ENCODE data around the gene B3GALT2. TPM values are rescaled to one million over a fixed set of nuclear protein-coding genes. Genes with fewer than 3 reads are reported as not detected.

The B3GALT2 gene
- total RNA-seq, 2 donors from 2014 or later: 3.5 to 5.2 TPM

DNA sequence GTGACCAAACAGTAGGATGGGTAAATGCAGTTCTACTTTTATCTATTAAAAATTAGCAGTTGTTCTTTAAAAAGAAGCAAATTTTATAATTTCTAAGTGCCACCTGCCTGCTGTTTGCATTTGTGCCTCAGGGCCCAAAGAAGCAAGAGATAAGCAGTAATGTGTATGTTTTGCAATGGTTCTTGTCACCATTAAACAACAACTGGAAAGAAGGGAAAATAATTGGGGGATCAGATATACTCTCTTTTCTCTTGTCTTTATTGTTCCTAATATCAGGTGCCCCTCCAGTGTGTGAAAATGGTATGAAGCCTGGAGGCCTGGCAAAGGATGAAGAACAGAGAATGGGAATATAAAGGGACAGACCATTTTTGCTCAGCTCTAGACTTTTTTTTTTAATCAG lies 9.6 kb downstream of the B3GALT2 start:
- H3K4me1 ChIP-seq (replicated peaks): no peaks in the 10 kb centered on the region
- no peaks in the 10 kb centered on the region for H3K9me3 ChIP-seq
- H3K27ac ChIP-seq: no peak overlapping the region
- intact Hi-C loops (cut with DNase I): no loop called here
- H3K4me3 ChIP-seq: no peak overlapping the region
- DNase-seq (ENCODE audit: low spot score): no peak
- TF ChIP-seq CTCF (IDR thresholded peaks at IDR 0.05) (no peak), POLR2A (IDR thresholded peaks at IDR 0.05) (no peak), POLR2AphosphoS5 (IDR thresholded peaks at IDR 0.05) (no peak)
- H3K27me3 ChIP-seq (replicated peaks; ENCODE audit: insufficient read depth): no peaks in the 10 kb centered on the region
- no peaks in the 10 kb centered on the region for H3K36me3 ChIP-seq

DNA sequence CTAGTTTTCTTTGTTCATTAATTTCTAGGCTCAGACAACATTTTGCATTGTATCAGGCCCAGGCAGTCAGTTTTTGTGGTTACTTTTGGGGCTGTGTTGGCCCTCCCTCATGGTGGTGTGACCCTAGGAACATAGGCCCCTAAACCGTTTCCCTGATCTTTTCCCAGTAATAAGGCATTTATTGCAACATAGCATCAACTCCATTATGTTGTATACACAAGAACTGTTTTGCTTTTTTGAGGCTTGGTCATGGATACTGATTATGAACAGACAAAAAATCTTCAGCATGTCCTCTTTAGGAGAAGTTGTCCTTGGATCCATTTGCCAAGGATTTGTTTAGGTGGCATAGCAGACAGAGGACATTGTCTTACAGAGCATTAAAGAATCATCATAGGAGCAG lies 10.3 kb downstream of the B3GALT2 start:
- Histone ChIP-seq H3K9me3 (no peaks in the 10 kb centered on the region), H3K36me3 (no peaks in the 10 kb centered on the region), H3K27me3 (replicated peaks; ENCODE audit: insufficient read depth) (no peaks in the 10 kb centered on the region), H3K4me3 (no peak overlapping the region), H3K27ac (no peak overlapping the region), H3K4me1 (replicated peaks) (no peaks in the 10 kb centered on the region)
- no peak for DNase-seq (ENCODE audit: low spot score)
- WGBS: 71% methylated on average over 1 of the region's 1 CpG
- no peak for TF ChIP-seq CTCF (IDR thresholded peaks at IDR 0.05)
- TF ChIP-seq POLR2AphosphoS5 (IDR thresholded peaks at IDR 0.05): no peak
- no peak for TF ChIP-seq POLR2A (IDR thresholded peaks at IDR 0.05)
- intact Hi-C loops (cut with DNase I): no loop called here

GRCh38 chr1:193157360-193157759 lies 29.1 kb downstream of the B3GALT2 start:
- 79% methylated on average over 2 of the region's 2 CpGs for WGBS
- DNase-seq (ENCODE audit: low spot score): no peak
- intact Hi-C loops (cut with DNase I): no loop called here
- Histone ChIP-seq H3K4me1 (replicated peaks) (no peaks in the 10 kb centered on the region), H3K27ac (no peak overlapping the region), H3K9me3 (no peaks in the 10 kb centered on the region), H3K4me3 (no peak overlapping the region), H3K27me3 (replicated peaks; ENCODE audit: insufficient read depth) (no peaks in the 10 kb centered on the region), H3K36me3 (no peaks in the 10 kb centered on the region)
- TF ChIP-seq POLR2A (IDR thresholded peaks at IDR 0.05) (no peak), POLR2AphosphoS5 (IDR thresholded peaks at IDR 0.05) (no peak), CTCF (IDR thresholded peaks at IDR 0.05) (no peak)

- 36% methylated on average over 3 of the region's 3 CpGs for whole genome bisulfite sequencing
- no peak for TF ChIP-seq POLR2A (IDR thresholded peaks at IDR 0.05)
- TF ChIP-seq CTCF (IDR thresholded peaks at IDR 0.05): no peak
- no peak for TF ChIP-seq POLR2AphosphoS5 (IDR thresholded peaks at IDR 0.05)
- H3K9me3 ChIP-seq: no peaks in the 10 kb centered on the region
- no peak for DNase-seq (ENCODE audit: low spot score)
- no peak overlapping the region for H3K27ac ChIP-seq
- no peaks in the 10 kb centered on the region for H3K4me1 ChIP-seq (replicated peaks)
- intact Hi-C loops (cut with DNase I): no loop called here
- H3K36me3 ChIP-seq: no peaks in the 10 kb centered on the region
- H3K4me3 ChIP-seq: no peak overlapping the region
- no peaks in the 10 kb centered on the region for H3K27me3 ChIP-seq (replicated peaks; ENCODE audit: insufficient read depth)
These were observed 29.6 kb downstream of the B3GALT2 start for GRCh38 chr1:193156822-193157142.

DNA sequence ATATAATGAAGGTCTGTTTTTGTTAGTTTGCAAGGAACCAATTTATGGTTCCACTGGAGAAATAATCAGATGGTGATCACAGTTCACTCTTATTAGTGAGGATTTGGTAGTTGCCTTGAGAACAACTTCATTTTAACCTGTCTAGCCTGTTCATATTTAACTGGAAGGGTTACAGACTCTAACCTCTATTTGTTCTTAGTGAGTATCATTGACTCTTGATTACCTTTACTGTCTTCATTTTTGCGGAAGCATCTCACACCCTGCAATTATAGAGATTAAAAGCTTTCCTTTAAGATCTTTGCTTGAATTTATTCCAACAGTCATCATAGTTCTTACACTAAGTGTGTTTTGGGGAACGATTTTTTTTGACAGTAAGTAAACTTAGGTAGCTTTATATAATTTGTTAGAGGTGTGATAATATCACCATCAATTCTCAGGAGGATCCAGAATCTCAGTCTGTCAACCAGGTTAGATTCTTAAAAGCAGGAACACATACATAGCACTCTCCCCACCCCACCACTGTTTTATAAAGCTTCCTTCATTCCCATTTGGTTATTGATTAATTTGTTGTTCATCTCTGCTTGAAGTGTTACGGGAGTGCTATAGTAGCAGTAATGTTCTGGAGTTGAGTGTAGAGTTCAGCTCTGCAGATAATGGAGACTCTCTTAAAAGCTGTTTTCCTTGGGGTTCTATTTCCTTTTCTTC lies 30.1 kb downstream of the B3GALT2 start:
- WGBS: 68% methylated on average over 3 of the region's 3 CpGs
- no peaks in the 10 kb centered on the region for H3K36me3 ChIP-seq

More for the DNA sequence above, 30.1 kb downstream of the B3GALT2 start:
- intact Hi-C loops (cut with DNase I): no loop called here
- H3K27ac ChIP-seq: no peak overlapping the region
- no peak overlapping the region for H3K4me3 ChIP-seq
- H3K9me3 ChIP-seq: no peaks in the 10 kb centered on the region
- TF ChIP-seq POLR2AphosphoS5 (IDR thresholded peaks at IDR 0.05) (no peak), CTCF (IDR thresholded peaks at IDR 0.05) (no peak), POLR2A (IDR thresholded peaks at IDR 0.05) (no peak)
- no peaks in the 10 kb centered on the region for H3K4me1 ChIP-seq (replicated peaks)
- DNase-seq (ENCODE audit: low spot score): no peak
- no peaks in the 10 kb centered on the region for H3K27me3 ChIP-seq (replicated peaks; ENCODE audit: insufficient read depth)
